Kidney epithelial cell (primary cell): Measurements from ENCODE around the gene RB1. TPM values are rescaled to one million over a fixed set of nuclear protein-coding genes. Genes with fewer than 3 reads are reported as not detected.

Source experiments
- DNase-seq: peaks from one replicate; pipeline ENCODE4 v3.0.0-alpha.2; 2010; ENCODE audit warnings: low read depth
- H3K27me3 ChIP-seq: 2 replicates; pipeline ENCODE4 v1.6.0; 2011; ENCODE audit warnings: low read length; ENCODE audit not compliant: control insufficient read depth, insufficient read depth
- H3K36me3 ChIP-seq: 2 replicates; pipeline ENCODE4 v1.5.1; 2011; ENCODE audit warnings: low read length; ENCODE audit not compliant: control insufficient read depth, insufficient read depth
- H3K4me3 ChIP-seq: 2 replicates; pipeline ENCODE4 v1.5.1; 2011; ENCODE audit warnings: low read depth, mild to moderate bottlenecking, control low read depth, low read length
- total RNA-seq: library from RNA; depleted of rRNA; stranded (reverse); fragments of >200 nt; gene quantifications from 2 replicates; pipeline ENCODE4 v1.2.3, GENCODE V29; 2015
- TF ChIP-seq, protein P1 (sequence below): IDR thresholded peaks from 2 replicates; pipeline ENCODE4 v1.5.1; 2011; ENCODE audit warnings: mild to moderate bottlenecking, moderate library complexity, low read length, control low read depth, inconsistent platforms; ENCODE audit not compliant: insufficient read depth, poor library complexity, severe bottlenecking

Gene RB1
- total RNA-seq, 1 donor from 2014 or later = 27.1 TPM

DNA sequence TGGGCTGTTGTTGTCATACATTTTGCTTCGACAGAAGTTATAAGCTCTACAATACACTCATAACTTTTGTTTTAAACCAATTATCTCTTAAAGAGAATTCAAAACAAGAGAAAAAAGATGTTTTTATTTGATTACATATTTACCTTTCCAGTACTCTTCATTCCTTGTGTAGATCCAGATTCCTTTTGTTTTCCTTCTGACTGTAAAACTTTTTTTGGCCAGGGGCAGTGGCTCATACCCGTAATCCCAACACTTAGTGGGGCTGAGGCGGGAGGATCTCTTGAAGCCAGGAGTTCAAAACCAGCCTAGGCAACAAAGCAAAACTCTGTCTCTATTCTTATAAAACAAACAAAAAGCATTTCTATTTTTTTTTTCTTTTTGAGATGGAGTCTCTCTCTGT, 87.7 kb downstream of the RB1 start:
- no peaks in the 10 kb centered on the region for H3K36me3 ChIP-seq
- H3K27me3 ChIP-seq = no peaks in the 10 kb centered on the region
- TF ChIP-seq, protein P1, sequence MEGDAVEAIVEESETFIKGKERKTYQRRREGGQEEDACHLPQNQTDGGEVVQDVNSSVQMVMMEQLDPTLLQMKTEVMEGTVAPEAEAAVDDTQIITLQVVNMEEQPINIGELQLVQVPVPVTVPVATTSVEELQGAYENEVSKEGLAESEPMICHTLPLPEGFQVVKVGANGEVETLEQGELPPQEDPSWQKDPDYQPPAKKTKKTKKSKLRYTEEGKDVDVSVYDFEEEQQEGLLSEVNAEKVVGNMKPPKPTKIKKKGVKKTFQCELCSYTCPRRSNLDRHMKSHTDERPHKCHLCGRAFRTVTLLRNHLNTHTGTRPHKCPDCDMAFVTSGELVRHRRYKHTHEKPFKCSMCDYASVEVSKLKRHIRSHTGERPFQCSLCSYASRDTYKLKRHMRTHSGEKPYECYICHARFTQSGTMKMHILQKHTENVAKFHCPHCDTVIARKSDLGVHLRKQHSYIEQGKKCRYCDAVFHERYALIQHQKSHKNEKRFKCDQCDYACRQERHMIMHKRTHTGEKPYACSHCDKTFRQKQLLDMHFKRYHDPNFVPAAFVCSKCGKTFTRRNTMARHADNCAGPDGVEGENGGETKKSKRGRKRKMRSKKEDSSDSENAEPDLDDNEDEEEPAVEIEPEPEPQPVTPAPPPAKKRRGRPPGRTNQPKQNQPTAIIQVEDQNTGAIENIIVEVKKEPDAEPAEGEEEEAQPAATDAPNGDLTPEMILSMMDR = no peak
- no peak overlapping the region for H3K4me3 ChIP-seq
- no peak for DNase-seq

DNA sequence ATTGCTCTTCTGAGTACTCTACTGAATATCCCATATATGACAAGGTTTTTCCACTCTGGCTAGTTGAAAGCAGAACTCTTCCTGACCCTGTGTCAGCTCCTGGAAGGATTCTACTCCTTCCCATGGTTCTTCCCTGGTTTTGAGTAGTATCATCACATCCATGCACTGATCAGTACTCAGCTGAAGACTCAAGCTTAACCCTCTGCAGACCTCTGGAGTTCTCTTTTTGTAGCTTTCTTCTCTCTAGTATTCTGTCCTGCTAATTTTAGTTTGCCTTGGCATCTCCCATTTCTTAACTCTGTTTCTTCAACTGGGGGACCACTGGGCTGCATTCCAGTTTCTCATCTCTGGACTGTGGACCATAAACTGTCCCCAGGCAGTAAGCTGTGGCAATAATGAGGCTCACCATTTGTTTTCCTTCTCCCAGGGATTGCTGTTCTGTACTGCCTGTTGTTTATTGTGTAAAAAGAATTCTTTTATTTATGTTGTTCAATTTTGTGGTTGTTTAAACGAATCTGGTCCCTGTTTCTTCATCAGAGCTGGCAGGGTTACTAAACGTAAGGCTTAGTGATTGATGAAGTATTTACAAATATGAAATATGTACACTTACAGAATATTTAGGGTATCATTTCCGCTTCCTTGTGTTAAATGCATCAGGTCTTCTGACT, 89.6 kb downstream of the RB1 start:
- no peak for DNase-seq
- Histone ChIP-seq H3K4me3 (no peak overlapping the region), H3K36me3 (no peaks in the 10 kb centered on the region), H3K27me3 (no peaks in the 10 kb centered on the region)
- TF ChIP-seq, protein P1 = no peak

DNA sequence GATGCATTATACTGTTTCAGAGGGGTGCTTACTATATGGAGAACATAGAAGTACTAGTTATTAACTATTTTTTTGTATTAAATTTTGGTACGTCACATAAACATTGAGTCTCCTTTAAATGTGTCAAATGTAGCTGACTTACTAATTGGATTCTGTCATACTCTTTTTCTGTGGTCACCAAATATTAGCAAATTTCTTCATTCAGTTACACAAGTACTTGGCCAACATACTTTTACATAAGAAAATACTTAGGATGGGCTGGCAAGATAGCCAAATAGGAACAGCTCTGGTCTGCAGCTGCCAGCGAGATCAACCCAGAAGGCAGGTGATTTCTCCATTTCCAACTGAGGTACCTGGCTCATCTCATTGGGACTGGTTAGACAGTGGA, 90.1 kb downstream of the RB1 start:
- no peaks in the 10 kb centered on the region for H3K27me3 ChIP-seq
- no peaks in the 10 kb centered on the region for H3K36me3 ChIP-seq
- H3K4me3 ChIP-seq = no peak overlapping the region
- no peak for DNase-seq
- TF ChIP-seq, protein P1 = no peak

DNA sequence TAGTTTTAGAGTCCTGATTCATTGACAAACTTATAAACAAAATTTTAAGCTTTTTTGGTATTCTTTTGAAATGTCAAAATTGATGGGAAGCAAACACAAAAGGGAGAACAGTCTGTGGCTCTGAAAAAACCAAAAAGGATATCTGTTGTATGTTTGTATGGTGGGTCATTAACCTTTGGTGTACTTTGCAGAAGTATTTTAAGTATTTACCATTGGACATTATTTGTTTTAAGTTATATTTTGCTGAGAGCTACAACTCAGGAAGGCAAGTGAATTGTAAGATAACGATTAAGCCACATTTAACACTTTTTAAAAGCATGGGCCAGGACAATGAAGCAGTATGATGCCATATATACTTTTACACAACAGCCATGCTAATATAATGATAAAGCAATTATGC, 94.2 kb downstream of the RB1 start:
- no peaks in the 10 kb centered on the region for H3K27me3 ChIP-seq
- H3K4me3 ChIP-seq = no peak overlapping the region
- H3K36me3 ChIP-seq = no peaks in the 10 kb centered on the region
- TF ChIP-seq, protein P1 = no peak
- DNase-seq = no peak

DNA sequence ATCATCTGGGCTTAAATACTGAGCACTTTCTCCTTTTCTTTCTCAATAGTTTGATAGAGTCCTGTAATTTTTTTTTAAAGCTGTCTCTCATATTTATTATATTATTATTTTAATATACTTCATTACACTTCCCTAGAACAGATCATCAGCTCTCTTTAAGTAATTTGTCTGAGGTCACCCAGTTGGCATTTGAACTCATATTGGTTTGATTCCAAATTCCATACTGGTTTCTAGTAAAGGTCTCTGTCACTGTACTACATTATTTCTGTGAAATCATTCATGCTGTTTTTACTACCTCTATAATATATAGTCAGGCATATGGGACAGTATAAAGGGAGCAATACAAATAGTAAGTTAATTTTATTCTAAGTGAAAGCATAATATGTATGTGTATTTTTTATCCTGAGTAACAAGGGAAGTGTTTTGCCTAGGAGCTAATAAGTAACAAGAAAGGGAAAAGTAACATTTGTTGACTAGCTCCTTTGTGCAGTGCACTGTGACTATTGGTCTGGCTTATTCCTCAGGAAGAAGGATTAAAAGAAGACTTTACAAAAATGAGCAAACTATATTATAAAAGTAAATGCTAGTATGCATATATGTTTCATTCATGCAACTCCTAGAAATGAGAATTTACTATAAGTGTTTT, 95.0 kb downstream of the RB1 start:
- Histone ChIP-seq H3K4me3 (no peak overlapping the region), H3K36me3 (no peaks in the 10 kb centered on the region), H3K27me3 (no peaks in the 10 kb centered on the region)
- TF ChIP-seq, protein P1 = no peak
- DNase-seq = no peak
